Measurements from ENCODE around the gene ME1.
"Not testable (repeated sequence)": the region's sequence is repeated elsewhere in the genome, so short reads cannot be mapped to it uniquely, and the experiment has no call there.

Gene ME1

DNA sequence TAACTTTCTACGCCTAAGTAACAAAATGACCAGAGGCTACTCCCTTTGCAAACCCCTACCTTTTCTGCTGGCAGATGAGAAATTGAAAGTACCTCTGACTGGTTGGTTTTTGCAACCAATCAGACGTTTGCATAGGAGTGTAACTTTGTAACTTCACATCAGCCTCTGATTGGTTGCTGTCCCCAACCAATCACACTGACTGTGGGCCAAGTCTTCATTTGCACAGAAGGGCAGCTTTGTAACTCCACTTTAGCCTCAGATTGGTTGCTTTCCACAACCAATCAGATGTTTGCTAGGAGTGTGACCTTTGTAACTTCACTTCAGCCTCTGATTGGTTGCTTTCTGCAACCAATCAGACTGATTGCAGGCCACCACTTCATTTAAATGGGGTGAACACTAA is 89.1 kb downstream of the ME1 start:
- Mint-ChIP-seq H3K27ac (no peak overlapping the region), H3K36me3 (peaks cover 10% of the 10 kb centered on the region), H3K4me3 (no peak overlapping the region), H3K9me3 (no peaks in the 10 kb centered on the region), H3K4me1 (no peaks in the 10 kb centered on the region)
- DNase-seq (ENCODE audit: low spot score in 2 of 2) (no peak), ATAC-seq (no peak)

GRCh38 chr6:83333916-83334315 is 96.9 kb downstream of the ME1 start:
- H3K27ac Mint-ChIP-seq; ATAC-seq; H3K4me1 Mint-ChIP-seq; H3K4me3 Mint-ChIP-seq; H3K9me3 Mint-ChIP-seq; DNase-seq (ENCODE audit: low spot score in 2 of 2); H3K36me3 Mint-ChIP-seq: not testable (repeated sequence)

DNA sequence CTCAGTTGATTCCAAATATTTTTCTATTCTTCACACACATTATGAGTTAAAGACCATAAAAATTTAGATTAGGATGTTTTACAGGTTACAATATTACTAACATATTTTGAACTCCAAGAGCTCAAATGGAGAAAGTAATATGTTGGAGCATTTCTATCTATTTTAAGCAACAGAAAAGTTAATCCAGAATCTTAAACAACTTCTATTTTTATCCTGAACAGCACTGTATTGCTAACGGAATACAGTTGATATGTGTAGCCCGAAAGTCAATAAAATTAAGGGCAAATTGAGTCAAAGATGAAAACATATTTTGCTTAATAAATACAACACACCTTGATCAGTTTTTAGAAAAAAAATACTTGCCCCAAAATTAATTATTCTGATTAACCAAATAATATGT is 97.4 kb downstream of the ME1 start:
- H3K27ac Mint-ChIP-seq: no peak overlapping the region
- H3K4me3 Mint-ChIP-seq: no peak overlapping the region
- H3K4me1 Mint-ChIP-seq: no peaks in the 10 kb centered on the region
- ATAC-seq (no peak), DNase-seq (ENCODE audit: low spot score in 2 of 2) (no peak)
- no peaks in the 10 kb centered on the region for H3K36me3 Mint-ChIP-seq
- no peaks in the 10 kb centered on the region for H3K9me3 Mint-ChIP-seq

- H3K36me3 Mint-ChIP-seq: no peaks in the 10 kb centered on the region
- H3K4me3 Mint-ChIP-seq: no peak overlapping the region
- DNase-seq (ENCODE audit: low spot score in 2 of 2) (no peak), ATAC-seq (peak; percentile 51)
- no peak overlapping the region for H3K27ac Mint-ChIP-seq
- H3K9me3 Mint-ChIP-seq: no peaks in the 10 kb centered on the region
- H3K4me1 Mint-ChIP-seq: peaks cover 6% of the 10 kb centered on the region
Measured at GRCh38 chr6:83314693-83315092, 116.2 kb downstream of the ME1 start.

- Mint-ChIP-seq H3K9me3 (no peaks in the 10 kb centered on the region), H3K36me3 (no peaks in the 10 kb centered on the region), H3K4me1 (peaks cover 14% of the 10 kb centered on the region), H3K4me3 (no peak overlapping the region), H3K27ac (no peak overlapping the region)
- ATAC-seq (peak; percentile 78), DNase-seq (ENCODE audit: low spot score in 2 of 2) (no peak)
Measured at GRCh38 chr6:83313882-83314281, 117.0 kb downstream of the ME1 start.

- ATAC-seq: no peak
- no peaks in the 10 kb centered on the region for H3K9me3 Mint-ChIP-seq
Measured at GRCh38 chr6:83311231-83311630, 119.6 kb downstream of the ME1 start.

DNA sequence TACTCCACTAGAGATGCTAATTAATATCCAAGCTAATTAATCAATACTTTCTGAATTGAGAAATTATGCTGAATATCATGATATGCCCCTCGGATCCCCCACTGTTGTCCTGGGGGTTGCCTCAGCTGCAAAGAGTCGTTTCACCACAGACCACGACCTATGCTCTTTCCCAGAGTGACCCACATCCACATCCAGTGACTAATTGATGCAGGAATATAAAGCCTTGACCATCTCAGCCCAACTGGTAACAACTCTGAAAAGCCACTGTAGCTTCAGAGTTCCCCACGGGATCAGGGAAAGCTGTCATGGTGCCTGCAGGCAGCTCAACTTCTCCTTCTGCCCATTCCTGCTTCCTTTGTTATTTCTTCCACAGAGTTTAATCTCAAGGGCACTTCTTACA is 120.8 kb downstream of the ME1 start:
- H3K4me1 Mint-ChIP-seq: peaks cover 18% of the 10 kb centered on the region
- H3K4me3 Mint-ChIP-seq: no peak overlapping the region
- no peak overlapping the region for H3K27ac Mint-ChIP-seq

More at GRCh38 chr6:83311231-83311630, 119.6 kb downstream of the ME1 start:
- Mint-ChIP-seq H3K4me3 (no peak overlapping the region), H3K4me1 (peaks cover 18% of the 10 kb centered on the region), H3K36me3 (no peaks in the 10 kb centered on the region), H3K27ac (no peak overlapping the region)
- DNase-seq (ENCODE audit: low spot score in 2 of 2): no peak

DNA sequence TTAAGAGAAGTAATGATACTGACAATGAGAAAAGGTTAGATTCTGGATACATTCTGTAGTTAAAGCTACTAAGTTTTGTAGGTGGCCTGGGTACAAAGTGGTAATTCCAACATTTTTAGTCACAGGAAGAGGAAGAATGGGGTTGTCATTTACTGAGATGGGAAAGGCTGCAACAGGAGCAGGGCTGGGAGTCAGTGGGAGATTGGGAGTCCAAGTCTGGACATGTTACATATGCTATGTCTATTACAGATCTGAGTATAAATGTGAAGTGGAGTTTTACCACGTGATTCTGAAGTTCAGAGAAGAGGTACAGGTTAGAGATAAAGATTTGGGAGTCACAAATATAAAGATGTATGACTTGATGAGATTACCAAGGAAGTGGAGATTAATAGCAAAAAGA is 121.5 kb downstream of the ME1 start:
- Mint-ChIP-seq H3K27ac (no peak overlapping the region), H3K4me1 (peaks cover 18% of the 10 kb centered on the region), H3K36me3 (no peaks in the 10 kb centered on the region), H3K9me3 (no peaks in the 10 kb centered on the region), H3K4me3 (no peak overlapping the region)
- no peak for ATAC-seq
- DNase-seq (ENCODE audit: low spot score in 2 of 2): no peak

More for the DNA sequence above, 120.8 kb downstream of the ME1 start:
- DNase-seq (ENCODE audit: low spot score in 2 of 2) (no peak), ATAC-seq (no peak)
- H3K36me3 Mint-ChIP-seq: no peaks in the 10 kb centered on the region
- H3K9me3 Mint-ChIP-seq: no peaks in the 10 kb centered on the region

DNA sequence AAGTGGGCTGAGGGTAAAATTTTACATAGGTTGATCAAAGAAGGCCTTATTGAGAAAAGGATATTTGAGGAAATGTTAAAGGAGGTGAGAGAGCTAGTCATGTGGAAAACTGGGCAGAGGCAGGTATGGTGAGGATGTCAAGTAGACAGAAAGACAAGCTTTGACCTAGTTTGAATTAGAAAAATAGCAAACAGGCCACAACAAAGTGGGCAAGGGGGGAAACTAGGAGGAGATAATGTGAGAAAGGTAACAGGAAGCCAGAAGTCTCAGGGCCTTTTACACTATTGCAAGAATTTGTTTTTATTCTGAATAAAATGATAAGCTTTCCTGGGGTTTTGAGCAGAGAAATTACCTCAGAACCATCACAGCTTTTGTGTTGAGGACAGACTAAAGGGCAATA is 122.0 kb downstream of the ME1 start:
- Mint-ChIP-seq H3K27ac (no peak overlapping the region), H3K36me3 (no peaks in the 10 kb centered on the region), H3K4me1 (peaks cover 18% of the 10 kb centered on the region), H3K9me3 (no peaks in the 10 kb centered on the region), H3K4me3 (no peak overlapping the region)
- ATAC-seq (no peak), DNase-seq (ENCODE audit: low spot score in 2 of 2) (no peak)

GRCh38 chr6:83307849-83308248 is 123.0 kb downstream of the ME1 start:
- no peaks in the 10 kb centered on the region for H3K9me3 Mint-ChIP-seq
- DNase-seq (ENCODE audit: low spot score in 2 of 2) (no peak), ATAC-seq (no peak)
- no peak overlapping the region for H3K4me3 Mint-ChIP-seq
- H3K36me3 Mint-ChIP-seq: no peaks in the 10 kb centered on the region
- peaks cover 18% of the 10 kb centered on the region for H3K4me1 Mint-ChIP-seq
- H3K27ac Mint-ChIP-seq: no peak overlapping the region

- no peak for DNase-seq (ENCODE audit: low spot score in 2 of 2)
- Mint-ChIP-seq H3K9me3 (peaks cover 3% of the 10 kb centered on the region), H3K4me3 (no peak overlapping the region), H3K27ac (no peak overlapping the region), H3K4me1 (no peaks in the 10 kb centered on the region), H3K36me3 (no peaks in the 10 kb centered on the region)
- ATAC-seq: no peak
Measured at GRCh38 chr6:83303426-83303825, 127.4 kb downstream of the ME1 start.

DNA sequence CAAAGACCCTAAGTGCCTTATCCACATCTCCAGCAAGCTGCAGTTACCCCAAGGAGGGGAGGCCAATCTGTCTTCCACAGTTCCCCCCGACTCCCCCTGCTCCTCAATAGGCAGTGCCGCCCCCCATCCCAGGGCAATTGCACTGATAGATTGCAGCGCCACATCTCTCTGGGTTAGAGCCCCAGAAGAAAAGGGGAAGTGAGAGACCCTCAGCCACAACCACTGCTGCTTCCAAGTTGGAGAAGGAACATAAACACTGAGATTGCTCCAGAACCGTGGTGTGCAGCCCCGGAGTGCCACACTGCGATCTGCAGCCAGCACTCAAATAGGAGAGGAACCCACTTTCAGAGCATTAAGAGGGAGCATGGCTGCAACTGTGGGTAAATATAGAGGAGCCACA is 136.2 kb downstream of the ME1 start:
- Mint-ChIP-seq H3K4me3 (no peak overlapping the region), H3K36me3 (peaks cover 5% of the 10 kb centered on the region), H3K27ac (no peak overlapping the region), H3K9me3 (peaks cover 9% of the 10 kb centered on the region), H3K4me1 (peaks cover 19% of the 10 kb centered on the region)
- no peak for ATAC-seq
- no peak for DNase-seq (ENCODE audit: low spot score in 2 of 2)

GRCh38 chr6:83292900-83293843 is 137.7 kb downstream of the ME1 start:
- Mint-ChIP-seq H3K27ac (no peak overlapping the region), H3K4me3 (no peak overlapping the region), H3K36me3 (peaks cover 5% of the 10 kb centered on the region), H3K9me3 (peaks cover 9% of the 10 kb centered on the region), H3K4me1 (peaks cover 19% of the 10 kb centered on the region)
- ATAC-seq (peak; percentile 88), DNase-seq (ENCODE audit: low spot score in 2 of 2) (no peak)

- ATAC-seq; H3K27ac Mint-ChIP-seq; DNase-seq (ENCODE audit: low spot score in 2 of 2); H3K36me3 Mint-ChIP-seq; H3K9me3 Mint-ChIP-seq; H3K4me1 Mint-ChIP-seq; H3K4me3 Mint-ChIP-seq: not testable (repeated sequence)
Measured at GRCh38 chr6:83287298-83287697, 143.6 kb downstream of the ME1 start.

GRCh38 chr6:83285917-83286316 is 144.9 kb downstream of the ME1 start:
- peaks cover 5% of the 10 kb centered on the region for H3K9me3 Mint-ChIP-seq
- H3K36me3 Mint-ChIP-seq: no peaks in the 10 kb centered on the region
- H3K27ac Mint-ChIP-seq: no peak overlapping the region
- DNase-seq (ENCODE audit: low spot score in 2 of 2) (no peak), ATAC-seq (no peak)
- H3K4me1 Mint-ChIP-seq: peaks cover 8% of the 10 kb centered on the region
- H3K4me3 Mint-ChIP-seq: no peak overlapping the region

DNA sequence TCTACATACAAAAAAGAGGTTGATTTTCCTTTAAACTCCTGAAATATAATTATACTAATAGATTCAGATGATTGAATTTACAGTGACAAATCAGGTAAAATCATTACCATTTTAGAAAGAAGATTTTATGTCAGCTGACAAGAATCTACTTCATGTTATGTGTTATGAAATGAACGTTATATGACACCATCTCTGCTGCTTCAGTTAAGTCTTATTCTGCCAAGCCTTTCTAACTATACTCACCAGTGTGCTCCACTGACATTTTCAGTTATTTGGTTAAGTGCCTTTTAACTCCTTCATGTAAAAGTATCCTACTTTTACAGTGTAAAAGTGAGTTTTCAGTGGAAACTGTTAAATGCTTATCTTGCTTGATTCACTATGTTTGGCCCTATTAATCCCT is 157.3 kb downstream of the ME1 start:
- H3K36me3 Mint-ChIP-seq: no peaks in the 10 kb centered on the region
- no peak for DNase-seq (ENCODE audit: low spot score in 2 of 2)
- H3K9me3 Mint-ChIP-seq: no peaks in the 10 kb centered on the region
- no peaks in the 10 kb centered on the region for H3K4me1 Mint-ChIP-seq
- H3K27ac Mint-ChIP-seq: no peak overlapping the region
- no peak overlapping the region for H3K4me3 Mint-ChIP-seq
- no peak for ATAC-seq

Data from stimulated activated effector memory CD8-positive, alpha-beta T cell treated with anti-CD3 and anti-CD28 coated beads, Interleukin-12 subunit alpha, Interleukin-12 subunit beta, amount 100 ng/mL, for 72 hours (primary cell).